Frontal cortex (tissue), 4 donors: ENCODE measurements around the gene PRSS22. TPM values are rescaled to one million over a fixed set of nuclear protein-coding genes. Genes with fewer than 3 reads are reported as not detected.

ENCODE experiments used
- DNase-seq, 2 donors: peaks; one replicate each; pipeline ENCODE4 v3.0.0; 2012; ENCODE audit warnings: low spot score in 2 of 2
- FAIRE-seq: peaks from 2 replicates; lab custom pipeline; 2012; peaks lifted over from hg19 to GRCh38; lab: Jason Lieb, UNC
- total RNA-seq: library from RNA; depleted of rRNA; stranded (reverse); fragments of >200 nt; gene quantifications from one replicate; pipeline ENCODE4 v1.2.3, GENCODE V29; 2014
- donor health status: control.
- donor health status: control.
- donor health status: control.

PRSS22 gene
- total RNA-seq, 1 donor from 2014 or later = not detected

GRCh38 chr16:2831203-2831602 is 26.8 kb downstream of the PRSS22 start:
- DNase-seq = no peak
- no peak for FAIRE-seq

- FAIRE-seq (no peak), DNase-seq (no peak)
These were observed 27.6 kb downstream of the PRSS22 start for GRCh38 chr16:2830355-2830695.

GRCh38 chr16:2829501-2830354 is 28.2 kb downstream of the PRSS22 start, which contains the start of gene ZG16B:
TSS of gene ZG16B (plus strand) at chr16:2830303. CDS start at chr16:2830442, 139 bp downstream.
- no peak for DNase-seq
- FAIRE-seq = no peak

GRCh38 chr16:2828876-2829430 is 29.0 kb downstream of the PRSS22 start:
- FAIRE-seq = no peak
- DNase-seq = no peak

GRCh38 chr16:2828521-2828840 is 29.5 kb downstream of the PRSS22 start:
- DNase-seq = no peak
- no peak for FAIRE-seq

- no peak for DNase-seq
- FAIRE-seq = no peak
These were observed 30.0 kb downstream of the PRSS22 start for GRCh38 chr16:2827831-2828520.

GRCh38 chr16:2827374-2827791 is 30.6 kb downstream of the PRSS22 start:
- FAIRE-seq = no peak
- DNase-seq = no peak

- no peak for DNase-seq
These were observed 31.2 kb downstream of the PRSS22 start for GRCh38 chr16:2826591-2827373.

GRCh38 chr16:2825906-2826305 is 32.1 kb downstream of the PRSS22 start:
- no peak for DNase-seq
- FAIRE-seq = no peak

More at GRCh38 chr16:2826591-2827373, 31.2 kb downstream of the PRSS22 start:
- no peak for FAIRE-seq

GRCh38 chr16:2825049-2825742 is 32.8 kb downstream of the PRSS22 start:
- FAIRE-seq = no peak
- DNase-seq = no peak

- no peak for DNase-seq
These were observed 33.3 kb downstream of the PRSS22 start for GRCh38 chr16:2824626-2825025.

GRCh38 chr16:2822496-2822895 is 35.5 kb downstream of the PRSS22 start:
- FAIRE-seq = no peak
- no peak for DNase-seq

More at GRCh38 chr16:2824626-2825025, 33.3 kb downstream of the PRSS22 start:
- no peak for FAIRE-seq

- FAIRE-seq (no peak), DNase-seq (no peak)
These were observed 35.8 kb downstream of the PRSS22 start for GRCh38 chr16:2822158-2822495.

- FAIRE-seq (no peak), DNase-seq (no peak)
These were observed 36.3 kb downstream of the PRSS22 start for GRCh38 chr16:2821487-2822157.

- DNase-seq (no peak), FAIRE-seq (no peak)
These were observed 37.0 kb downstream of the PRSS22 start for GRCh38 chr16:2820836-2821486.

GRCh38 chr16:2819939-2820835 is 37.8 kb downstream of the PRSS22 start:
- DNase-seq = no peak
- FAIRE-seq = no peak

GRCh38 chr16:2819179-2819938 is 38.6 kb downstream of the PRSS22 start:
- FAIRE-seq = no peak
- DNase-seq = no peak
